ENCODE measurements around the gene NHS. TPM values are rescaled to one million over a fixed set of nuclear protein-coding genes. Genes with fewer than 3 reads are reported as not detected.
A peak's percentile ranks its signal among the peaks of the same experiment; 100 is the strongest.

NHS gene
- 10 to 100 TPM; 19.5 to 29.2 (median 21.9) TPM for polyA plus RNA-seq (ENCODE audit: insufficient read length in 3 of 3)
- long read RNA-seq, donor 1: 0 reads
- long read RNA-seq, donor 2: 0 reads
- long read RNA-seq, donor 3: 0 reads
- long read RNA-seq, donor 4: 0 reads
- long read RNA-seq, donor 5, partial matches to known transcripts: 14 of 15 reads
- long read RNA-seq, donor 5, other reads (novel, unspliced or antisense): 0 of 15 reads
- long read RNA-seq, donor 6, partial matches to known transcripts: 6 of 6 reads
- long read RNA-seq, donor 6, other reads (novel, unspliced or antisense): 0 of 6 reads
- long read RNA-seq, donor 7: 0 reads
- long read RNA-seq, donor 8, partial matches to known transcripts: 13 of 13 reads
- long read RNA-seq, donor 8, other reads (novel, unspliced or antisense): 0 of 13 reads
- long read RNA-seq, donor 9: 0 reads
- long read RNA-seq, donor 10: 0 reads
- long read RNA-seq, donor 11, partial matches to known transcripts: 0 of 1 reads
- long read RNA-seq, donor 11, other reads (novel, unspliced or antisense): 0 of 1 reads
- long read RNA-seq, donor 12: 0 reads
- long read RNA-seq, donor 13, partial matches to known transcripts: 5 of 5 reads
- long read RNA-seq, donor 13, other reads (novel, unspliced or antisense): 0 of 5 reads
- long read RNA-seq, donor 14: 0 reads
- long read RNA-seq, donor 15: 0 reads
- long read RNA-seq, donor 16, partial matches to known transcripts: 49 of 50 reads
- long read RNA-seq, donor 16, other reads (novel, unspliced or antisense): 0 of 50 reads

GRCh38 chrX:17374619-17375366, at the start of gene NHS:
TSS of gene NHS (plus strand) at chrX:17375200. CDS start at chrX:17375758, 558 bp downstream.
- DNase-seq (ENCODE audit: extremely low read depth in 1 of 11, low read depth in 9 of 11, low spot score in 4 of 11): peak in 9 of 11 donors; percentile 49 to 73 (median 66)

GRCh38 chrX:17328837-17329236, 46.2 kb upstream of the NHS start:
- no peak for DNase-seq (ENCODE audit: extremely low read depth in 1 of 11, low read depth in 9 of 11, low spot score in 4 of 11)

GRCh38 chrX:17336377-17336776, 38.6 kb upstream of the NHS start:
- DNase-seq (ENCODE audit: extremely low read depth in 1 of 11, low read depth in 9 of 11, low spot score in 4 of 11): no peak

- no peak for DNase-seq (ENCODE audit: extremely low read depth in 1 of 11, low read depth in 9 of 11, low spot score in 4 of 11)
Measured at GRCh38 chrX:17355976-17356375, 19.0 kb upstream of the NHS start.

GRCh38 chrX:17359500-17359899, 15.5 kb upstream of the NHS start:
- no peak for DNase-seq (ENCODE audit: extremely low read depth in 1 of 11, low read depth in 9 of 11, low spot score in 4 of 11)

- DNase-seq (ENCODE audit: extremely low read depth in 1 of 11, low read depth in 9 of 11, low spot score in 4 of 11): no peak
Measured at GRCh38 chrX:17361620-17362019, 13.4 kb upstream of the NHS start.

- DNase-seq (ENCODE audit: extremely low read depth in 1 of 11, low read depth in 9 of 11, low spot score in 4 of 11): no peak
Measured at GRCh38 chrX:17368002-17368401, 7.0 kb upstream of the NHS start.

GRCh38 chrX:17369309-17369708, 5.7 kb upstream of the NHS start:
- DNase-seq (ENCODE audit: extremely low read depth in 1 of 11, low read depth in 9 of 11, low spot score in 4 of 11): no peak

- no peak for DNase-seq (ENCODE audit: extremely low read depth in 1 of 11, low read depth in 9 of 11, low spot score in 4 of 11)
Measured at GRCh38 chrX:17370191-17370590, 4.8 kb upstream of the NHS start.

- no peak for DNase-seq (ENCODE audit: extremely low read depth in 1 of 11, low read depth in 9 of 11, low spot score in 4 of 11)
Measured at GRCh38 chrX:17372052-17372451, 2.9 kb upstream of the NHS start.

GRCh38 chrX:17373337-17373736, 1.7 kb upstream of the NHS start:
- DNase-seq (ENCODE audit: extremely low read depth in 1 of 11, low read depth in 9 of 11, low spot score in 4 of 11): no peak

- no peak for DNase-seq (ENCODE audit: extremely low read depth in 1 of 11, low read depth in 9 of 11, low spot score in 4 of 11)
Measured at GRCh38 chrX:17375367-17375636, 302 bp downstream of the NHS start.

- no peak for DNase-seq (ENCODE audit: extremely low read depth in 1 of 11, low read depth in 9 of 11, low spot score in 4 of 11)
Measured at GRCh38 chrX:17375637-17376430, 834 bp downstream of the NHS start.

GRCh38 chrX:17376431-17377077, 1.6 kb downstream of the NHS start:
- DNase-seq (ENCODE audit: extremely low read depth in 1 of 11, low read depth in 9 of 11, low spot score in 4 of 11): no peak

GRCh38 chrX:17377091-17377717, 2.2 kb downstream of the NHS start:
- DNase-seq (ENCODE audit: extremely low read depth in 1 of 11, low read depth in 9 of 11, low spot score in 4 of 11): no peak

GRCh38 chrX:17377795-17378194, 2.8 kb downstream of the NHS start:
- no peak for DNase-seq (ENCODE audit: extremely low read depth in 1 of 11, low read depth in 9 of 11, low spot score in 4 of 11)

GRCh38 chrX:17380221-17380620, 5.2 kb downstream of the NHS start:
- DNase-seq (ENCODE audit: extremely low read depth in 1 of 11, low read depth in 9 of 11, low spot score in 4 of 11): no peak

GRCh38 chrX:17390419-17390850, 15.4 kb downstream of the NHS start:
- DNase-seq (ENCODE audit: extremely low read depth in 1 of 11, low read depth in 9 of 11, low spot score in 4 of 11): no peak
